CD4-positive, alpha-beta T cell treated with Interleukin-17A for 1 hour (primary cell): ENCODE results near the gene SPTBN5.

Experiments used
- DNase-seq: peaks from one replicate; pipeline ENCODE4 v3.0.0-alpha.2; 2020

Gene SPTBN5

DNA sequence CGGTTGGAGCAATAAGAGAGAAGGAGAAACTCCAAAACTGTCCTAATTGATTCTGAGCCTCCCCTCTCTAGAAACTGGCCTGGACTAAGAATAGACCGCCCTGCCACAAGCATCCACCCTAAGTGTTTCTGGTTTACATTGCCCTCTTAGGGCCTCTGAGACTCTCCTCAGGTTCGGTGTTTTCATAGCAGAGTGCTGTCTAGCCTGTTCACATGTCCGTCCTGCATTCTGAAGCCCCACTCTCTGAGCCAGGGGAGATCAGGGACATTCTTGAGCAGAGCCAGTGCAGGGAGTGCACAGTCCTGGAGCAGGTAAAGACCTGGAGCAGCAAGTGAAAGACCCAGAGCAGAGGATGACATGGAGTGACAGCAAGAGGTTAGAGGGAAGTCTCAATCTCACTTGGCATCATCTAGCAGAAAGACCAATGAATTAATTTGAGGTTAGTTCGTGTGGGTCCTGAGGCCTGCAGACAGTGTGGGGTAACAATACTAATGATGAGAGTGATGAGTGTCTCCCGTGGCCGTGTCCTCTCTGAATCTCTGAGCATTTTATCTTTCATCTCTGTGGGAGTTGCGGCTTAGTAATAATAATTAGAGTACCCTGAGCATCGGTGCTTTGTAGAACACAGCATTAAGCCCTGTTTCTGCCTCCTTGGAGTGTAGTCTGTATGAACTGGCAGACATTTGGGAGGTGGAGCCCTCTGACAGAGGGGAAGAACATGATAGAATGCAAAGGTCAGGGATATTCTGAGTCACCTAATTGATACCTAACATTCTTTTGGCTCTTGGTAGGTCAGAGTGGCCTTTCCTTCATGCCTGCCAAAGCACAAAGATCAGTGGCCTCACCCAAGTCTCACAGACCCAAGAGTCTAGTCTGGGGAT lies 95.0 kb downstream of the SPTBN5 start:
- DNase-seq, result no peak
